GM12873 (cell line): ENCODE data around the gene MYO3B.

Experiments used
- TF ChIP-seq, protein P1 (sequence below): IDR thresholded peaks from 2 replicates; pipeline ENCODE4 v1.5.1; 2012; ENCODE audit warnings: low read depth, mild to moderate bottlenecking, moderate library complexity, low read length, control low read depth; ENCODE audit not compliant: insufficient read depth; ENCODE audit errors: missing control alignments

MYO3B gene

DNA sequence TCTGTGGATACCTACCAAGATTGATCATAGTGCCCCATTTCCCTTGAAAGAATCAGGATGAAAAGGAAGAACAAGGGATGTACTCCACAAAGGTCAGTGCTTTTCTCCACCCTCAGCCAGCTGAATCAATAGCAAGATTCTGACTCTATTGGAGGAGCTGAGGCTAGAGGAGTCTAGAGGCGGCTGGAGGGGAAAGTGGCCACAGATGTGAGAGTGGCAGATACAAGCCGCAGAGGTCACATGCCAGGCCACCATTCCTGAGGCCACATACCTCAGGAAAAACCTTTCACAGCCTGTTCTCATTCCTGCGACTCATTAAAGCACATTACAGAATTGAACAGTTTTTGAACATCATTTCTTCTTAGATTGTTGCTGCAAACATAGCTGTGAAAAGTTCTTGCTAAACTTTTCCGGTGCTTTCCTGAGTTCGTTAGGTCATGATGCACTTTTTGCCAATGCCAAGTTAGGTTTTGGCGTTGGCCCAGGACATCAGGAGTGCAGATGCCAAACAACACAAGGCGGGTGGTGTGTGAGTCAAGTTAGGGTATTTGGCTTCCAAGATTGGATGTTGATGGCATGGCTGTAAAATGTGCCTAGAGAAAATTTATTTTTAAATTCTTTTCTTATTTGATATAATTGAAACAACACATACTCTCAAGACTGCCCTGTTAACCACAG is 376.5 kb downstream of the MYO3B start:
- TF ChIP-seq, protein P1, sequence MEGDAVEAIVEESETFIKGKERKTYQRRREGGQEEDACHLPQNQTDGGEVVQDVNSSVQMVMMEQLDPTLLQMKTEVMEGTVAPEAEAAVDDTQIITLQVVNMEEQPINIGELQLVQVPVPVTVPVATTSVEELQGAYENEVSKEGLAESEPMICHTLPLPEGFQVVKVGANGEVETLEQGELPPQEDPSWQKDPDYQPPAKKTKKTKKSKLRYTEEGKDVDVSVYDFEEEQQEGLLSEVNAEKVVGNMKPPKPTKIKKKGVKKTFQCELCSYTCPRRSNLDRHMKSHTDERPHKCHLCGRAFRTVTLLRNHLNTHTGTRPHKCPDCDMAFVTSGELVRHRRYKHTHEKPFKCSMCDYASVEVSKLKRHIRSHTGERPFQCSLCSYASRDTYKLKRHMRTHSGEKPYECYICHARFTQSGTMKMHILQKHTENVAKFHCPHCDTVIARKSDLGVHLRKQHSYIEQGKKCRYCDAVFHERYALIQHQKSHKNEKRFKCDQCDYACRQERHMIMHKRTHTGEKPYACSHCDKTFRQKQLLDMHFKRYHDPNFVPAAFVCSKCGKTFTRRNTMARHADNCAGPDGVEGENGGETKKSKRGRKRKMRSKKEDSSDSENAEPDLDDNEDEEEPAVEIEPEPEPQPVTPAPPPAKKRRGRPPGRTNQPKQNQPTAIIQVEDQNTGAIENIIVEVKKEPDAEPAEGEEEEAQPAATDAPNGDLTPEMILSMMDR: no peak

GRCh38 chr2:170562928-170563327 is 385.0 kb downstream of the MYO3B start:
- TF ChIP-seq, protein P1: no peak

GRCh38 chr2:170563401-170563800 is 385.5 kb downstream of the MYO3B start:
- TF ChIP-seq, protein P1: no peak

DNA sequence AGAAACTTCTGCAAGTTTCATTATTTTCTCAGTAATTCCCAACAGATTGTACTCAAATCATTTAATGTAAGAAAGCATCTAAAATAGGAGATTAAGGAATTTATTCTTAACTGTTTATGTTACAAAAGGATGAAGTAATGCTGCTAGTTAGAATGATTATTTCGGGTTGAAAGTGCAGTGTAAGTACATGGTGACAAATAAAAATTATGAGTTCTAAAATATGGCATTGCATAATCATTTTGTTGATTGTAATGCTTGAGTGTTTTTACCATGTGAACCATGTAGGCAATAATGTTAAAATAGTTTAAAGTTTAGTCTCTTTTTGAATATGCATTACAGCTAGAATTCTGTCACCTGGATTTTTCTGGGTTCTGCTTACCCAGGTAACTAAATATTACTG is 388.2 kb downstream of the MYO3B start:
- TF ChIP-seq, protein P1: no peak

- TF ChIP-seq, protein P1: no peak
Observed at GRCh38 chr2:170567429-170567828, 389.5 kb downstream of the MYO3B start.

GRCh38 chr2:170568511-170568910 is 390.6 kb downstream of the MYO3B start:
- TF ChIP-seq, protein P1: no peak

DNA sequence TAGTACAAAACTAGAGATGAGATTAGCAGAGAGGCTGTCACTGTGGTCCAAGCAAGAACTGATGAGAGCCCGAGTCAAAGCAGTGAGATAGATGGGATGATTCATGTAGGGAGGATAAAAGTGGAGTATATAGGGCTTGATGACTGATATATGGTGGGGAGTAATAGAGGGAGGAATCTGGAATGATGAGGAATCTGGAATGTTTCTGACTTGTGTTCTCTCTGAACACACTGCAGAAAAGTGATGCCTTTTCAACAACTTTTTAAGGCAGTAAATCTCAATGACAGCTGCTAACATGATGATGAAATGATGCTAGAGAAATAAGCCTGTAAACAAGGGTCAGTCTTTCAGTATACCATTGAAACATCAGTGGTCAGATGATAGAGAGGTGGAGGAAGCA is 393.7 kb downstream of the MYO3B start:
- TF ChIP-seq, protein P1: no peak
